ENCODE data around the gene HOXB3.

HOXB3 gene

GRCh38 chr17:48567209-48567608 lies 22.8 kb downstream of the HOXB3 start:
- no peak for DNase-seq

- DNase-seq: no peak
Observed at GRCh38 chr17:48566717-48567116, 23.3 kb downstream of the HOXB3 start.

- no peak for DNase-seq
Observed at GRCh38 chr17:48565925-48566710, 23.9 kb downstream of the HOXB3 start.

- DNase-seq: no peak
Observed at GRCh38 chr17:48565022-48565554, 25.0 kb downstream of the HOXB3 start.

- DNase-seq: no peak
Observed at GRCh38 chr17:48564188-48565021, 25.6 kb downstream of the HOXB3 start.

- DNase-seq: no peak
Observed at GRCh38 chr17:48563867-48564187, 26.2 kb downstream of the HOXB3 start.

- no peak for DNase-seq
Observed at GRCh38 chr17:48563385-48563838, 26.6 kb downstream of the HOXB3 start.

GRCh38 chr17:48562934-48563333 lies 27.1 kb downstream of the HOXB3 start:
- DNase-seq: no peak

- no peak for DNase-seq
Observed at GRCh38 chr17:48561884-48562810, 27.9 kb downstream of the HOXB3 start.

GRCh38 chr17:48559840-48560817 lies 29.9 kb downstream of the HOXB3 start:
- DNase-seq: no peak

- no peak for DNase-seq
Observed at GRCh38 chr17:48559122-48559839, 30.8 kb downstream of the HOXB3 start.

GRCh38 chr17:48558831-48559121 lies 31.3 kb downstream of the HOXB3 start:
- no peak for DNase-seq

GRCh38 chr17:48558057-48558830 lies 31.8 kb downstream of the HOXB3 start:
- DNase-seq: no peak

GRCh38 chr17:48556576-48557401 lies 33.3 kb downstream of the HOXB3 start:
- no peak for DNase-seq

- no peak for DNase-seq
Observed at GRCh38 chr17:48556229-48556575, 33.8 kb downstream of the HOXB3 start.

- no peak for DNase-seq
Observed at GRCh38 chr17:48555258-48556228, 34.5 kb downstream of the HOXB3 start.

- no peak for DNase-seq
Observed at GRCh38 chr17:48554412-48555257, 35.4 kb downstream of the HOXB3 start.
